ENCODE data around the gene SIL1. TPM values are rescaled to one million over a fixed set of nuclear protein-coding genes. Genes with fewer than 3 reads are reported as not detected.

SIL1 gene
- polyA plus RNA-seq, 2 donors = 27.2 to 31.7 TPM

GRCh38 chr5:138955013-138955660 is 243.0 kb downstream of the SIL1 start:
- H3K36me3 ChIP-seq (ENCODE audit: control insufficient read depth in 2 of 2, insufficient read depth in 2 of 2, low read length in 1 of 2) = peaks cover 0 to 3% of the 10 kb centered on the region in 2 donors
- no peak overlapping the region for H3K27ac ChIP-seq (ENCODE audit: low read depth in 2 of 2, low read length in 1 of 2)
- no peak overlapping the region for H3K4me3 ChIP-seq (ENCODE audit: low read depth in 1 of 2, low read length in 2 of 2)
- peaks cover 14 to 22% of the 10 kb centered on the region in 2 donors for H3K4me1 ChIP-seq (ENCODE audit: control insufficient read depth in 2 of 2, insufficient read depth in 2 of 2, low read length in 1 of 2)
- no peaks in the 10 kb centered on the region for H3K27me3 ChIP-seq (ENCODE audit: control insufficient read depth in 1 of 2, insufficient read depth in 2 of 2, low read length in 2 of 2)
- 65 to 72% methylated on average over 12 of the region's 12 CpGs for WGBS, 2 donors
- no peaks in the 10 kb centered on the region for H3K9me3 ChIP-seq (ENCODE audit: control insufficient read depth in 2 of 2, insufficient read depth in 1 of 2, low read depth in 1 of 2, low read length in 1 of 2)

DNA sequence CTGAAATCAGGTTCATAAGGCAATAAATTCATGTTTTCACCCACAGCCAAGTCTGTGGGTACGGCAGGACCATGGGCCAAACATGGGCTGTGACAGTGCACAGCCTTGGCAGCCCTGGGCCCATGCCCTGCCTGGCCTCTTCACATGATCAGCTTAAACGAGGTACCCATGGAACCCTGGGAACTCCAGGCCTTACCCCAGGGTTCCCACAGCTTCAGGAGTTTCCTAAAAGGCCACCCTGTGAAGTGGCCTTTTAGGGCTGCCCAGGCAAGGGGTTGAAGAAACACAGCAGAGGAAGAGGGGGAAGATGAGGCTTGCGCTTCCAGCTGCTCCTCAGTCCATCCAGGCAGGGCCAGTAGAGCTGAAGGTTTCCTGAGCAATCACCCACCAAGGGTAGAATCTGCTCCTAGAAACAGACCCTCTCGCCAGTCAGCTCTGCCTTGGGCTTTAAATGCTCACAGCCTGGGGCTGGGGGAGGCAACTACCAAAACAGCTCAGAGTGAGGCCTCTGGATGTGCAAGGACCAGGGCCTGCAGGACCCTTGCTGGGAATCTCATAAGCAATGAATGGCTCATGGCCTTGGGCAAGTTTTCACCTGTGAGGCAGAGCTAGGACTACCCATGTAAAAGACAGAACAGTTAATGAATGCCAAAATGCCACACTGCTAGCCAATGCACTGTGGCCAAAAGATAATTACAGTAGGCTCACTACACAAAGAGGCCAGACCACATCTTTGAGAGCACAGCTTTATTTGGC is 243.7 kb downstream of the SIL1 start:
- Histone ChIP-seq H3K4me1 (ENCODE audit: control insufficient read depth in 2 of 2, insufficient read depth in 2 of 2, low read length in 1 of 2) (peaks cover 14 to 22% of the 10 kb centered on the region in 2 donors), H3K27ac (ENCODE audit: low read depth in 2 of 2, low read length in 1 of 2) (no peak overlapping the region), H3K36me3 (ENCODE audit: control insufficient read depth in 2 of 2, insufficient read depth in 2 of 2, low read length in 1 of 2) (peaks cover 0 to 3% of the 10 kb centered on the region in 2 donors), H3K4me3 (ENCODE audit: low read depth in 1 of 2, low read length in 2 of 2) (no peak overlapping the region), H3K9me3 (ENCODE audit: control insufficient read depth in 2 of 2, insufficient read depth in 1 of 2, low read depth in 1 of 2, low read length in 1 of 2) (no peaks in the 10 kb centered on the region), H3K27me3 (ENCODE audit: control insufficient read depth in 1 of 2, insufficient read depth in 2 of 2, low read length in 2 of 2) (no peaks in the 10 kb centered on the region)
- WGBS, 2 donors = 80 to 85% methylated on average over 4 of the region's 4 CpGs

- H3K4me3 ChIP-seq (ENCODE audit: low read depth in 1 of 2, low read length in 2 of 2) = no peak overlapping the region
- 32 to 34% methylated on average over 14 of the region's 14 CpGs for WGBS, 2 donors
- H3K4me1 ChIP-seq (ENCODE audit: control insufficient read depth in 2 of 2, insufficient read depth in 2 of 2, low read length in 1 of 2) = peaks cover 14 to 22% of the 10 kb centered on the region in 2 donors
- peaks cover 0 to 6% of the 10 kb centered on the region in 2 donors for H3K36me3 ChIP-seq (ENCODE audit: control insufficient read depth in 2 of 2, insufficient read depth in 2 of 2, low read length in 1 of 2)
- no peaks in the 10 kb centered on the region for H3K27me3 ChIP-seq (ENCODE audit: control insufficient read depth in 1 of 2, insufficient read depth in 2 of 2, low read length in 2 of 2)
- no peaks in the 10 kb centered on the region for H3K9me3 ChIP-seq (ENCODE audit: control insufficient read depth in 2 of 2, insufficient read depth in 1 of 2, low read depth in 1 of 2, low read length in 1 of 2)
- peak overlapping the region in 1 of 2 donors; percentile 70 for H3K27ac ChIP-seq (ENCODE audit: low read depth in 2 of 2, low read length in 1 of 2)
Observed at GRCh38 chr5:138953387-138954256, 244.5 kb downstream of the SIL1 start.

- WGBS, 2 donors = 25 to 29% methylated on average over 6 of the region's 6 CpGs
- Histone ChIP-seq H3K27ac (ENCODE audit: low read depth in 2 of 2, low read length in 1 of 2) (peak overlapping the region in 1 of 2 donors; percentile 70), H3K4me3 (ENCODE audit: low read depth in 1 of 2, low read length in 2 of 2) (no peak overlapping the region), H3K4me1 (ENCODE audit: control insufficient read depth in 2 of 2, insufficient read depth in 2 of 2, low read length in 1 of 2) (peaks cover 14 to 22% of the 10 kb centered on the region in 2 donors), H3K36me3 (ENCODE audit: control insufficient read depth in 2 of 2, insufficient read depth in 2 of 2, low read length in 1 of 2) (peaks cover 0 to 6% of the 10 kb centered on the region in 2 donors), H3K9me3 (ENCODE audit: control insufficient read depth in 2 of 2, insufficient read depth in 1 of 2, low read depth in 1 of 2, low read length in 1 of 2) (no peaks in the 10 kb centered on the region), H3K27me3 (ENCODE audit: control insufficient read depth in 1 of 2, insufficient read depth in 2 of 2, low read length in 2 of 2) (no peaks in the 10 kb centered on the region)
Observed at GRCh38 chr5:138952962-138953361, 245.2 kb downstream of the SIL1 start.

DNA sequence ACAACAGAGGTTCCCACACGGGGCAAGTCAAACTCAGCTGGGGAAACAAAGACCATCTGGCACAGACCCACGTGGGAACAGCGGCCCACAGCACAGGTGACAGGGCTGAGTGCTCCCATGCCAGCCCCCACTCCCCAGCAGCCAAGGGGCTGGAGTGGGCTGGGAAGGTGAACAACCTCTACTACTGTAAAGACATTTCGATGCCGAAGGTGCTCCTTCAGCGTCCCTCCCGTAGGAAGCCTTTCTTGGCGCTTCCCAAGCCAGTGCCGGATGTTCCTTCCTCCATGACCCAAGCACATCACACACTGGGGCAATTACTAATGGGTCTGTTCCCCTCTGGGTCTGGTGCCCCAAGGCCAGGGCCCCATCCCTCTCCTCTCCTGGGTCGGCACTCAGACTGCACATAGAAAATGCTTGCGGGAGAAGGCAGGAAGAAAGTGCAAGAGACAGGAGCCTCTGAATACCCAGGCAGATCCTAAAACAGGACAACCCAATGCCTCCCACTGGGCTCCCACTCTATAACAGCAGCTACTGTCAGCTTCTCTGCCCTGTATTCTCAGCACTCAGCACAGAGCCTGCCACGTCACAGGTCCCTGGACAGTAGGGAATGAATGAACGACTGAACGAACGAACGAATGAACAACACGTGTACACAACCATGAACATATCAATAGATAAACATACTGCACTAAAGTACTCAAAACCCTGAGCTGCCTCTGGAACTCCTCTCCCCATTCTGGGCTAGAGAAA is 246.0 kb downstream of the SIL1 start:
- H3K27me3 ChIP-seq (ENCODE audit: control insufficient read depth in 1 of 2, insufficient read depth in 2 of 2, low read length in 2 of 2) = no peaks in the 10 kb centered on the region
- no peak overlapping the region for H3K4me3 ChIP-seq (ENCODE audit: low read depth in 1 of 2, low read length in 2 of 2)
- no peaks in the 10 kb centered on the region for H3K9me3 ChIP-seq (ENCODE audit: control insufficient read depth in 2 of 2, insufficient read depth in 1 of 2, low read depth in 1 of 2, low read length in 1 of 2)
- WGBS, 2 donors = 77 to 88% methylated on average over 17 of the region's 17 CpGs
- peaks cover 0 to 9% of the 10 kb centered on the region in 2 donors for H3K36me3 ChIP-seq (ENCODE audit: control insufficient read depth in 2 of 2, insufficient read depth in 2 of 2, low read length in 1 of 2)
- H3K27ac ChIP-seq (ENCODE audit: low read depth in 2 of 2, low read length in 1 of 2) = no peak overlapping the region
- peaks cover 14 to 22% of the 10 kb centered on the region in 2 donors for H3K4me1 ChIP-seq (ENCODE audit: control insufficient read depth in 2 of 2, insufficient read depth in 2 of 2, low read length in 1 of 2)

DNA sequence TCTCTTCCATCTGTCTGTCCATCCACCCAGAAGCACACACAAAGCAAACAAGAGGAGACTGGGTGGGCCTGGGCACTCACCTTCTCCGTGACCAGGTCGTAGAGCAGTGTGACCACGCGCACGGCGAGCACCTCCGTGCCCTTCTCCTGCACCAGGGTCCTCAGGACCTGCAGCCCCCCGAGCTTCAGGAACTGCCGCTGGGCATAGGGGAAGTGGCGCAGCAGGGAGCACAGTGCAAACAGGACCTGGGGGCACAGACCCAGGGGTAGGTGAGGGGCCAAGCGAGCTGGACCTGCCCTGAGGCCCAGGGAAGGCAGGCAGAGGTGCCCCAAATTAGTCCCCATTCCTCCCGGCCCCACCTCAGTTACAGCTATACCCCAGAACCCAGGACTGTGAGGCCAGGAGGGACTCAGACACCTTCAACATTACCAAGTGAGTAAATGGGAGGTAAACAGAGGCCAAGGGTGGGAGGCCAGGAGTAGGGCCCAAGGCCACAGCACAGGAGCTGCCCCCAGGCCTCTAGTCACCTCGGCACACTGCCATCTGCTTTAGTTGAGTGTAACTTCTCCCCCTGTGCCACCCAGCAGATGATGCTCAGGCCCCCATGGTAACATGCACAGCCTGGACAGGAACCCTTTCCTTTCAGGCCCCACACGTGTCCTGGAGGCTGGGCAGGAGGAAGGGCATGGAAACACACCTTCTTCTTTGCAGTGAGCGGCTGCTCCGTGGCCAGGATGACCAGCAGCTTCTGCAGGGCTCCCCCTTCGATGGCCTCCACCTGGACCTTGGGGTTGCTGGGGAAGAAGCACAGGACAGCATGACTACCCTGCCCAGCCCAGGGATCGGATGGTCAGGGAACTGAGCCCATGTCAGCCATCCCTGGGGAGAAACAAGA is 246.8 kb downstream of the SIL1 start:
- peaks cover 0 to 14% of the 10 kb centered on the region in 2 donors for H3K36me3 ChIP-seq (ENCODE audit: control insufficient read depth in 2 of 2, insufficient read depth in 2 of 2, low read length in 1 of 2)
- no peak overlapping the region for H3K4me3 ChIP-seq (ENCODE audit: low read depth in 1 of 2, low read length in 2 of 2)
- no peaks in the 10 kb centered on the region for H3K9me3 ChIP-seq (ENCODE audit: control insufficient read depth in 2 of 2, insufficient read depth in 1 of 2, low read depth in 1 of 2, low read length in 1 of 2)
- 94 to 95% methylated on average over 18 of the region's 18 CpGs for WGBS, 2 donors
- peaks cover 14 to 22% of the 10 kb centered on the region in 2 donors for H3K4me1 ChIP-seq (ENCODE audit: control insufficient read depth in 2 of 2, insufficient read depth in 2 of 2, low read length in 1 of 2)
- H3K27ac ChIP-seq (ENCODE audit: low read depth in 2 of 2, low read length in 1 of 2) = no peak overlapping the region
- H3K27me3 ChIP-seq (ENCODE audit: control insufficient read depth in 1 of 2, insufficient read depth in 2 of 2, low read length in 2 of 2) = no peaks in the 10 kb centered on the region

DNA sequence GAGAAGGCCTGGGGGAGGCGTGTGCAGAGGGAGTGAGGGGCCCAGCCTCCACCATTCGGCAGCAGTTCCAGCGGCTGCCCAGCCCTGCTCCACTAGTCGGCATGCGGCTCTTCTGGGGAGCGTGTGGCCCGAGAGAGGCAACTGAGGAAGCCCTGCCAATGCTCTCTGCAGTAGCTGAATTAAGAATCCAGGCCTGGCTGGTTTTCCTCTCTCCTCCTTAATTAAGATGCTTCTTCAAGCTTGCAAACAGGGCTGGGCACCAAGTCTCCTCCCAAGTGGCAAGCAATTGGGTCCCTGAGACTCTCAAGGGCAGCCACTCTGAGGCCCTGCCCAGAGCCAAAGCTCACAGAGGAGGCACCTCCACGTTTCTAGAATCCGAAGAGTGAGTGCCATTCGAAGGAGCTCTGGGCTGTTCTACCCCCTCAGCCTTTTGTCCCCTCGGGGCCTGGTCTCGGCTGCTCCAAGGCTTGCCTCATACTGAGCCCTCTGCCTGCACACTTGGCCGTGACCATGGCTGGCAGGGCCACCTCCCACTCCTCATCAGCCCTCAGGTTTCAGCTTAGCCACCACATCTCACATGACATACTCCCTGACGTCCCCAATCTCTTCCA is 247.6 kb downstream of the SIL1 start:
- 82 to 91% methylated on average over 14 of the region's 14 CpGs for WGBS, 2 donors
- H3K36me3 ChIP-seq (ENCODE audit: control insufficient read depth in 2 of 2, insufficient read depth in 2 of 2, low read length in 1 of 2) = peaks cover 0 to 14% of the 10 kb centered on the region in 2 donors
- H3K9me3 ChIP-seq (ENCODE audit: control insufficient read depth in 2 of 2, insufficient read depth in 1 of 2, low read depth in 1 of 2, low read length in 1 of 2) = no peaks in the 10 kb centered on the region
- H3K27me3 ChIP-seq (ENCODE audit: control insufficient read depth in 1 of 2, insufficient read depth in 2 of 2, low read length in 2 of 2) = no peaks in the 10 kb centered on the region
- no peak overlapping the region for H3K4me3 ChIP-seq (ENCODE audit: low read depth in 1 of 2, low read length in 2 of 2)
- H3K27ac ChIP-seq (ENCODE audit: low read depth in 2 of 2, low read length in 1 of 2) = no peak overlapping the region
- peaks cover 14 to 22% of the 10 kb centered on the region in 2 donors for H3K4me1 ChIP-seq (ENCODE audit: control insufficient read depth in 2 of 2, insufficient read depth in 2 of 2, low read length in 1 of 2)

DNA sequence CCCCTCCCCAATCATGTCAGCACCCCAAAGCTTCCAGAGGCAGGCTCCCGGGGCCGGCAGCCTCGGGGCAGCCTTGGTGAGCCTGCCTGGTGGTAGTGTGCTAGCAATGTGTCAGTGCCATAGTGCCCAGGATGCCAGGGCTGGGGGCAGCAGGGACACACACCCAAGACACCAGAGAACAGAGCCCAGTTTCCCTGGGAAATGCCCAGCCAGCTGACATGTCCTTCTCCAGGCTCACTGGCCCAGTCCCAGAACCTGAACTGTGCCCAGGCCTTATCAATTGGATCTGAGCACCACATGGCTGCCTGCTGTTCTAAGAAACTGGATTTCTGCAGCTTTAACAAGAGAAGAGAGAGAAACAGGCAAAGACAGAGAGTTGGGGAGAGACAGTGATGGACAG is 248.2 kb downstream of the SIL1 start:
- H3K27ac ChIP-seq (ENCODE audit: low read depth in 2 of 2, low read length in 1 of 2) = no peak overlapping the region
- H3K9me3 ChIP-seq (ENCODE audit: control insufficient read depth in 2 of 2, insufficient read depth in 1 of 2, low read depth in 1 of 2, low read length in 1 of 2) = no peaks in the 10 kb centered on the region
- H3K27me3 ChIP-seq (ENCODE audit: control insufficient read depth in 1 of 2, insufficient read depth in 2 of 2, low read length in 2 of 2) = no peaks in the 10 kb centered on the region
- WGBS, 2 donors = 79% methylated on average over 3 of the region's 3 CpGs
- H3K36me3 ChIP-seq (ENCODE audit: control insufficient read depth in 2 of 2, insufficient read depth in 2 of 2, low read length in 1 of 2) = peaks cover 0 to 14% of the 10 kb centered on the region in 2 donors
- H3K4me3 ChIP-seq (ENCODE audit: low read depth in 1 of 2, low read length in 2 of 2) = no peak overlapping the region
- peaks cover 14 to 22% of the 10 kb centered on the region in 2 donors for H3K4me1 ChIP-seq (ENCODE audit: control insufficient read depth in 2 of 2, insufficient read depth in 2 of 2, low read length in 1 of 2)

All from esophagus (tissue), 2 donors.